Choroid plexus epithelial cell (primary cell): ENCODE results near the gene HERC6.

ENCODE experiments used
- DNase-seq: peaks from one replicate; pipeline ENCODE4 v3.0.0-alpha.2; 2010; ENCODE audit warnings: low read depth
- H3K4me3 ChIP-seq: 2 replicates; pipeline ENCODE4 v1.5.1; 2011; ENCODE audit warnings: low read depth, mild to moderate bottlenecking, control low read depth, low read length, moderate library complexity
- CTCF ChIP-seq: conservative IDR thresholded peaks from 2 replicates; pipeline ENCODE4 v1.5.1; 2011; ENCODE audit warnings: low read depth, mild to moderate bottlenecking, control low read depth, inconsistent platforms, low read length, moderate library complexity

Gene HERC6

DNA sequence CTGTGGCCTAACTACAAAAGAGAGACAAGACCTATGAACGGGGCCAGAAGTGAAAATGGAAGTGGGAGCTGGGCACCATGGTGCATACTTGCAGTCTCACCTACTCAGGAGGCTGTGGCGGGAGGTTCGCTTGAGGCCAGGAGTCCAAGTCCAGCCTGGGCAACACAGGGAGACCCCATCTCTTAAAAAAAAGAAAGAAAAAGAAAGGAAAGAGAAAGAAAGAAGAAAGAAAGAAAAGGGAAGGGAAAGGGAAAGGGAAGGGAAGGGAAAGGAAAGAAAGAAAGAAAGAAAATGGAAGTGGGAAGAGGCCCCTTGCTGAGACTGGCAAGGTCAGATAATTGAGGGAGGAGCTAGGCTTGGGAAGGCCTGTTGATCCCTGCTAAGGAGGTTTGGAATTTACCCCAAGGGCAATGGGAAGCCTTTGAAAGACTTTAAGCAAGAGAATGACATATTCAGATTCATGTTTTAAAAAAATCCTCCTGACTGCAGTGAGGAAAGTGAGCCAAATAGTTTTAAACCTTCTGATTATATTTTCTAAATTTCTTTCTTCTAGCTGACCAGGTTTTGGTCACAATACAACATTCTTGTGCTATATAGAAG is 60.6 kb downstream of the HERC6 start:
- no peak for DNase-seq
- TF ChIP-seq CTCF, result no peak
- no peak overlapping the region for H3K4me3 ChIP-seq

GRCh38 chr4:88440146-88440545 is 61.5 kb downstream of the HERC6 start:
- no peak overlapping the region for H3K4me3 ChIP-seq
- no peak for TF ChIP-seq CTCF
- DNase-seq, result no peak

DNA sequence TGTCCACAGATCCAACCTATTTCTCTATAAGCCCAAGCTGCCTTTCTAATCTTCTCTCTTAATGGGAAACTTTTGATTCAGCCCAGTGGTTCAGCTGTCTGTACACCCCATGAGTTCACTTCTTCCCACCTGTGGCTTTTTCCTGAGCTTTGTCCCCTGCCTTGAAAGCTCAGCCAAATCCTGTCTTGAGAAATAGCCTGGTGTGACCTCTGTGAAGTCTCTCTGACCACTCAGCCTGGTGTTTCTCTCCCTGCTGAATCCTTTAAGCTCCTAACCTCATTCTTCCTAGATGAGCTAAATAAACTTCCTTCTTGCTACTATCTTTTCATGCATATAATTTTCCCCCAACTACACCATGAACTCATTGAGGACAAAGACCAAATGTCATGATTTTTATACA is 63.0 kb downstream of the HERC6 start:
- TF ChIP-seq CTCF, result no peak
- H3K4me3 ChIP-seq, result no peak overlapping the region
- DNase-seq, result no peak

- TF ChIP-seq CTCF, result no peak
- no peak overlapping the region for H3K4me3 ChIP-seq
- no peak for DNase-seq
Measured at GRCh38 chr4:88442689-88443191, 64.1 kb downstream of the HERC6 start.

GRCh38 chr4:88443486-88443885 is 64.8 kb downstream of the HERC6 start:
- H3K4me3 ChIP-seq, result no peak overlapping the region
- no peak for DNase-seq
- no peak for TF ChIP-seq CTCF

DNA sequence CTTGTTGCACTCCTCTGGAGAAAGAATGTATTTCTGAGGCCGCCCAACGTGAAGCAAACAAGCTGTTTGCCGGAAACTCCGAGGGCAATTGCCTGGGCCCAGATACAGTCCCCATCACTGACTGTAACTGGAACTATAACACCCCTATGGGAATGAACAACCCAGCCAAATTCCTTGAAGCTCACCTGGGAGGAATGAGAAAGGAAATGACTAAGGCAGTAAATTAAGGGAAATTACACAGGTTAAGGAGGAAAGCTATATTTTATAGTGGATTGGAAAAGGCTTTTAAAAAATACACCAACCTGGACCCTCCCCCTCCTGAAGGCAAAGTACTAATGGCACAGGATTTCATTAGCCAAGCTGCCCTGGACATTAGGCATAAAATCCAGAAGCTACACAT is 66.6 kb downstream of the HERC6 start:
- H3K4me3 ChIP-seq, result no peak overlapping the region
- no peak for TF ChIP-seq CTCF
- no peak for DNase-seq

GRCh38 chr4:88446124-88446523 is 67.5 kb downstream of the HERC6 start:
- DNase-seq, result peak; percentile 44
- TF ChIP-seq CTCF, result no peak
- no peak overlapping the region for H3K4me3 ChIP-seq
